Natural killer cell (primary cell): Measurements from ENCODE around the gene CSNK1A1. TPM values are rescaled to one million over a fixed set of nuclear protein-coding genes. Genes with fewer than 3 reads are reported as not detected.

Experiments
- ATAC-seq, 3 donors: fragments of 150-1000 bp in 2 of 3; fragments of 200-7000 bp in 1 of 3; cut with Tn5 transposase; 1 replicate in 1 of 3; 2 replicates in 2 of 3; pipeline ENCODE4 v1.10.0; 2021; ENCODE audit warnings: mild to moderate bottlenecking in 2 of 3, moderate library complexity in 2 of 3
- DNase-seq, 2 donors: peaks; one replicate each; pipeline versions ENCODE4 v3.0.0 to v3.0.0-alpha.2; 2013 to 2021; ENCODE audit warnings: mixed read lengths in 1 of 2
- H3K27ac ChIP-seq: one replicate; pipeline ENCODE4 v1.5.1; 2013; ENCODE audit warnings: mild to moderate bottlenecking, low read length
- H3K27me3 ChIP-seq: one replicate; pipeline ENCODE4 v1.6.1; 2013; ENCODE audit warnings: low read length; ENCODE audit not compliant: control insufficient read depth, insufficient read depth
- H3K36me3 ChIP-seq: one replicate; pipeline ENCODE4 v1.6.1; 2013; ENCODE audit warnings: low read length; ENCODE audit not compliant: control insufficient read depth, insufficient read depth
- H3K4me1 ChIP-seq: one replicate; pipeline ENCODE4 v1.6.1; 2013; ENCODE audit warnings: low read length; ENCODE audit not compliant: control insufficient read depth, insufficient read depth
- H3K4me3 ChIP-seq: one replicate; pipeline ENCODE4 v1.5.1; 2013; ENCODE audit warnings: low read length
- H3K9me3 ChIP-seq: one replicate; pipeline ENCODE4 v1.6.1; 2013; ENCODE audit warnings: low read length; ENCODE audit not compliant: control insufficient read depth, insufficient read depth
- H3K27ac Mint-ChIP-seq, 2 donors: one replicate each; pipeline ENCODE4 v1.8.0; 2022; ENCODE audit warnings: mild to moderate bottlenecking in 2 of 2, mixed read lengths in 2 of 2, moderate library complexity in 1 of 2
- H3K27me3 Mint-ChIP-seq, 2 donors: one replicate each; pipeline ENCODE4 v1.8.0; 2022; ENCODE audit warnings: low read depth in 2 of 2, mixed read lengths in 2 of 2
- H3K36me3 Mint-ChIP-seq: one replicate; pipeline ENCODE4 v1.8.0; 2022; ENCODE audit warnings: mixed read lengths
- H3K4me1 Mint-ChIP-seq, 2 donors: one replicate each; pipeline ENCODE4 v1.8.0; 2022; ENCODE audit warnings: mixed read lengths in 2 of 2
- H3K4me3 Mint-ChIP-seq: one replicate; pipeline ENCODE4 v1.8.0; 2022; ENCODE audit warnings: mild to moderate bottlenecking, moderate library complexity, mixed read lengths
- H3K9me3 Mint-ChIP-seq, 2 donors: one replicate each; pipeline ENCODE4 v1.8.0; 2022; ENCODE audit warnings: mixed read lengths in 2 of 2
- WGBS: methylation state at CpG from one replicate; pipeline ENCODE4 v1.1.7; 2013; ENCODE audit warnings: missing lambda C conversion rate; ENCODE audit not compliant: insufficient coverage; 5-methylcytosine and 5-hydroxymethylcytosine counted together
- intact Hi-C: fragments of 100-400 bp; cut with micrococcal nuclease; formaldehyde crosslinking; loops from one replicate; pipeline ENCODE4 v1.14.2; 2022
- total RNA-seq, 4 donors: library from RNA; stranded (reverse); fragments of 120-200 nt in 1 of 4; gene quantifications; one replicate each; pipeline versions ENCODE4 v1.2.3 to v1.2.4, GENCODE V29; 2013 to 2022
- TF ChIP-seq, protein P1 (sequence below): fragments of 200-600 bp; IDR thresholded peaks from one replicate; pipeline ENCODE4 v1.8.0; 2022; ENCODE audit warnings: antibody characterized with exemption

Gene CSNK1A1
- total RNA-seq, 3 donors from 2014 or later (not counting 1 experiment from before 2014, with no cell fraction given): 183 to 209 (median 206) TPM

DNA sequence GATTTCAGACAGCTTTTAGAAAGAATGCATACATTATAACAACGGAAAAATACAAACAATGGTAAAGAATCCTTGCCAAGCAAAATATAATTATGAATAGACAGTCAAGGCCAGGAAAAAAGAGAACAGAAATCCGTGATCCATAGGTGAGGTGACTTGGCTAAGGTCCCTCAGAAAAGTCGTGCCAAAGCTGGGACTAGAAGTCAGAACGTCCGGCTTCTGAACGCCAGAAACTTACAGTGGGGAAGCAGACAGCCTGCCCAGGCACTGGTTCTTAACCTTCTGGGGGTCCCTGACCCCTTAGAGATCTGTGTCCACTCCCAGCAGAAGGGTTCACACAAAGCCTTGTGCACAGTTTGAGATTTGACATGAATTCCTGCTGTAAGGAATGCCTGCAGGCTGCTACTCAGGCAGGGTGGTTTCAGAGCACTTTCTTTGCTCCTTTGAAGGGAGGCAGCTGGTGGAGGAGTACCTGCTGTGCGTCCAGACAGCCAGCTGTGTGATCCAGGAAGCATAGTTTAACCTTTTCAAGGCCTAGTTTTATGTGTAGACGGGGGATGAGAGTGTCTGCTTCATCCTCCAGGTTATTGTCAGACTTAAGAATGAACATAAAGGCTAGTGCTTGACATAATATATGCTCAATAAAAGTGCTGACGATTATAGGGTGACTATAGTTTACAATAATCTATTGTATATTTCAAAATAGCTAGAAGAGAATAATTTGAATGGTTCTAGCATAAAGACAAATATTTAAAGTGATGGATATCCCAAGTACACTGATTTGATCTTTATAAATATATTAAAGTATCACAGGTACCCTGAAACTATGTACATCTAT lies 30.9 kb upstream of the CSNK1A1 start:
- H3K27me3 ChIP-seq: peaks cover 7% of the 10 kb centered on the region
- Mint-ChIP-seq H3K4me1 (peaks cover 0 to 5% of the 10 kb centered on the region in 2 donors), H3K9me3 (no peaks in the 10 kb centered on the region), H3K27ac (no peak overlapping the region), H3K27me3 (peaks cover 26 to 27% of the 10 kb centered on the region in 2 donors), H3K4me3 (peak overlapping the region; percentile 53), H3K36me3 (no peaks in the 10 kb centered on the region)
- no peak overlapping the region for H3K27ac ChIP-seq
- no peaks in the 10 kb centered on the region for H3K36me3 ChIP-seq
- TF ChIP-seq, protein P1, sequence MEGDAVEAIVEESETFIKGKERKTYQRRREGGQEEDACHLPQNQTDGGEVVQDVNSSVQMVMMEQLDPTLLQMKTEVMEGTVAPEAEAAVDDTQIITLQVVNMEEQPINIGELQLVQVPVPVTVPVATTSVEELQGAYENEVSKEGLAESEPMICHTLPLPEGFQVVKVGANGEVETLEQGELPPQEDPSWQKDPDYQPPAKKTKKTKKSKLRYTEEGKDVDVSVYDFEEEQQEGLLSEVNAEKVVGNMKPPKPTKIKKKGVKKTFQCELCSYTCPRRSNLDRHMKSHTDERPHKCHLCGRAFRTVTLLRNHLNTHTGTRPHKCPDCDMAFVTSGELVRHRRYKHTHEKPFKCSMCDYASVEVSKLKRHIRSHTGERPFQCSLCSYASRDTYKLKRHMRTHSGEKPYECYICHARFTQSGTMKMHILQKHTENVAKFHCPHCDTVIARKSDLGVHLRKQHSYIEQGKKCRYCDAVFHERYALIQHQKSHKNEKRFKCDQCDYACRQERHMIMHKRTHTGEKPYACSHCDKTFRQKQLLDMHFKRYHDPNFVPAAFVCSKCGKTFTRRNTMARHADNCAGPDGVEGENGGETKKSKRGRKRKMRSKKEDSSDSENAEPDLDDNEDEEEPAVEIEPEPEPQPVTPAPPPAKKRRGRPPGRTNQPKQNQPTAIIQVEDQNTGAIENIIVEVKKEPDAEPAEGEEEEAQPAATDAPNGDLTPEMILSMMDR: no peak
- H3K9me3 ChIP-seq: no peaks in the 10 kb centered on the region
- DNase-seq: no peak
- H3K4me3 ChIP-seq: no peak overlapping the region
- no peak for ATAC-seq
- intact Hi-C loops: no loop called here
- 87% methylated on average over 7 of the region's 9 CpGs for WGBS
- H3K4me1 ChIP-seq: peaks cover 9% of the 10 kb centered on the region

DNA sequence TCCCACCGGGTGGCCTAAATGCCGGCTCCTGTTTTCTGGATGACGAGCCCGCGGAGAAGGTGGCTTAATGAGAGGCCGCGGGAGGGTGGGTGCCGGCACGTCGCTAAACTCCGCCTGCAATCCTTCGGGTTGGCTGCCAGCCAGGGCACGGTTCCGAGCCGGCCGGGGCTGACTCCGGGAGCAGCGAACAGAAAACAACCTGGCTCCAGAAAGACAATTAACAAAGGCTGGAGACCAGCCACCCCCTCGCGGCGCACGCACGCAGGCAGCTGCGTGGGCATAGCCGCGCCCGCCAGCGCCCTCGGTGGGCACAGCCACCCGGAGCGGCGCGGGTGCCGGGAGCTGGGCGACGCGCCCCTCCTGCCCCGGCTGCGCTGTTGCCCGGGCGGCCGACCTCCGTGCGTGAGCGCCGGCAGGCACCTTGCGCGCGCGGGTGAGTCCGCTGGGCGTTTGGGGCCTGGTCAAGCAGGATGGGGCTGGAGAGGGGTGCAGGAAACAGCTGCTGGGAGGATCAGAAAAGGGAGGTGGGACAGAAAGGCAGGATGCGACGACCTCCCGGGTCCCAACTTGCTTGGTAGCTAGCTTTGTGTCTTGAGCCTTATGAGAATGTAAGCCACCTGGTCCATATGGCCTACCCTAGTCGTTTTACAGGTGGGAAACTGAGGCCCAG lies 30.1 kb upstream of the CSNK1A1 start, which contains the start of gene ARHGEF37:
ARHGEF37 (plus strand) TSS at position 307 of the 670 bp plus-strand sequence. CDS start 16,272 bp downstream, outside the sequence.
- H3K27me3 Mint-ChIP-seq: peaks cover 24 to 27% of the 10 kb centered on the region in 2 donors
- H3K4me3 ChIP-seq: peak within 1 kb of the TSS; percentile 20
- H3K4me1 ChIP-seq: peaks cover 9% of the 10 kb centered on the region
- WGBS: 3% methylated on average over 56 of the region's 56 CpGs
- TF ChIP-seq, protein P1: no peak
- no peaks in the 10 kb centered on the region for H3K9me3 Mint-ChIP-seq
- DNase-seq: peak in 1 of 2 donors; percentile 60
- peak within 1 kb of the TSS; percentile 70 for H3K4me3 Mint-ChIP-seq
- H3K36me3 Mint-ChIP-seq: no peaks in the 10 kb centered on the region
- no peaks in the 10 kb centered on the region for H3K36me3 ChIP-seq
- H3K27me3 ChIP-seq: peaks cover 7% of the 10 kb centered on the region
- peak; percentile 31 to 75 (median 74) for ATAC-seq
- H3K27ac ChIP-seq: no peak within 1 kb of the TSS
- peaks cover 0 to 5% of the 10 kb centered on the region in 2 donors for H3K4me1 Mint-ChIP-seq
- no peaks in the 10 kb centered on the region for H3K9me3 ChIP-seq
- intact Hi-C loops: no loop called here
- no peak within 1 kb of the TSS for H3K27ac Mint-ChIP-seq

GRCh38 chr5:149580808-149581191 lies 29.6 kb upstream of the CSNK1A1 start:
- DNase-seq: no peak
- intact Hi-C loops: no loop called here
- TF ChIP-seq, protein P1: no peak
- Histone ChIP-seq H3K4me3 (peak overlapping the region; percentile 20), H3K36me3 (no peaks in the 10 kb centered on the region), H3K27me3 (peaks cover 7% of the 10 kb centered on the region), H3K27ac (no peak overlapping the region), H3K4me1 (peaks cover 9% of the 10 kb centered on the region), H3K9me3 (no peaks in the 10 kb centered on the region)
- WGBS: 59% methylated on average over 10 of the region's 10 CpGs
- Mint-ChIP-seq H3K27ac (no peak overlapping the region), H3K36me3 (no peaks in the 10 kb centered on the region), H3K4me3 (peak overlapping the region; percentile 70), H3K27me3 (peaks cover 22 to 24% of the 10 kb centered on the region in 2 donors), H3K4me1 (peaks cover 0 to 5% of the 10 kb centered on the region in 2 donors), H3K9me3 (no peaks in the 10 kb centered on the region)
- peak in 1 of 3 donors; percentile 17 for ATAC-seq
